Bronchial epithelial cell (primary cell): ENCODE data around the gene UGP2. TPM values are rescaled to one million over a fixed set of nuclear protein-coding genes. Genes with fewer than 3 reads are reported as not detected.
A peak's percentile ranks its signal among the peaks of the same experiment; 100 is the strongest.

ENCODE experiments used
- DNase-seq: peaks from one replicate; pipeline ENCODE4 v3.0.0-alpha.2; 2010; ENCODE audit warnings: low read depth
- FAIRE-seq: peaks from 2 replicates; lab custom pipeline; 2011; peaks lifted over from hg19 to GRCh38; lab: Jason Lieb, UNC
- H3K27me3 ChIP-seq: 2 replicates; pipeline ENCODE4 v1.5.1; 2011; ENCODE audit warnings: low read length; ENCODE audit not compliant: control insufficient read depth, insufficient read depth
- H3K36me3 ChIP-seq: 2 replicates; pipeline ENCODE4 v1.5.1; 2011; ENCODE audit warnings: low read length; ENCODE audit not compliant: control insufficient read depth, insufficient read depth
- H3K4me3 ChIP-seq: 2 replicates; pipeline ENCODE4 v1.5.1; 2011; ENCODE audit warnings: mild to moderate bottlenecking, low read depth, low read length, control low read depth
- CTCF ChIP-seq: IDR thresholded peaks from 2 replicates; pipeline ENCODE4 v1.5.1; 2011; ENCODE audit warnings: mild to moderate bottlenecking, moderate library complexity, low read length, control low read depth, inconsistent platforms; ENCODE audit not compliant: insufficient read depth, severe bottlenecking
- total RNA-seq: library from RNA; depleted of rRNA; stranded (reverse); fragments of >200 nt; gene quantifications from 2 replicates; pipeline ENCODE4 v1.2.1, GENCODE V29; 2014

Gene UGP2
- total RNA-seq, 1 donor from 2014 or later: 127 TPM

GRCh38 chr2:63840081-63840784 is 1.5 kb upstream of the UGP2 start:
- Histone ChIP-seq H3K4me3 (peak overlapping the region; percentile 58), H3K36me3 (no peaks in the 10 kb centered on the region), H3K27me3 (no peaks in the 10 kb centered on the region)
- no peak for FAIRE-seq
- DNase-seq: peak; percentile 34
- no peak for TF ChIP-seq CTCF

GRCh38 chr2:63840785-63841253 is 877 bp upstream of the UGP2 start:
- no peak for TF ChIP-seq CTCF
- Histone ChIP-seq H3K4me3 (peak overlapping the region; percentile 58), H3K27me3 (no peaks in the 10 kb centered on the region), H3K36me3 (no peaks in the 10 kb centered on the region)
- FAIRE-seq (no peak), DNase-seq (peak; percentile 92)

GRCh38 chr2:63842149-63843061 is 709 bp downstream of the UGP2 start:
- peak; percentile 63 for DNase-seq
- no peak for FAIRE-seq
- Histone ChIP-seq H3K36me3 (no peaks in the 10 kb centered on the region), H3K4me3 (peak overlapping the region; percentile 58), H3K27me3 (no peaks in the 10 kb centered on the region)
- no peak for TF ChIP-seq CTCF

- peak overlapping the region; percentile 58 for H3K4me3 ChIP-seq
- DNase-seq (no peak), FAIRE-seq (no peak)
- no peaks in the 10 kb centered on the region for H3K27me3 ChIP-seq
- no peak for TF ChIP-seq CTCF
- no peaks in the 10 kb centered on the region for H3K36me3 ChIP-seq
These were observed 1.4 kb downstream of the UGP2 start for GRCh38 chr2:63843093-63843492.

- DNase-seq: no peak
- TF ChIP-seq CTCF: no peak
- H3K36me3 ChIP-seq: no peaks in the 10 kb centered on the region
- H3K27me3 ChIP-seq: no peaks in the 10 kb centered on the region
- peak overlapping the region; percentile 8 for H3K4me3 ChIP-seq
- no peak for FAIRE-seq
These were observed 2.1 kb downstream of the UGP2 start for GRCh38 chr2:63843791-63844190.
